Astrocyte of the hippocampus (primary cell): Measurements from ENCODE around the gene PLA2G6.
"Not testable (repeated sequence)": the region's sequence is repeated elsewhere in the genome, so short reads cannot be mapped to it uniquely, and the experiment has no call there.

Experiments
- DNase-seq: peaks from one replicate; pipeline ENCODE4 v3.0.0; 2011; ENCODE audit warnings: low read depth, low spot score

The PLA2G6 gene

GRCh38 chr22:38085501-38085900 is 96.1 kb downstream of the PLA2G6 start:
- no peak for DNase-seq

GRCh38 chr22:38085056-38085455 is 96.6 kb downstream of the PLA2G6 start:
- DNase-seq = no peak

- peak; percentile 36 for DNase-seq
Observed at GRCh38 chr22:38083931-38084631, 97.5 kb downstream of the PLA2G6 start, which contains the start of gene SLC16A8. Gene SLC16A8, minus strand, starts transcription at chr22:38084184. Its CDS starts 1,311 bp downstream, at chr22:38082873.

GRCh38 chr22:38082986-38083710 is 98.5 kb downstream of the PLA2G6 start:
- no peak for DNase-seq

GRCh38 chr22:38081941-38082828 is 99.4 kb downstream of the PLA2G6 start:
- no peak for DNase-seq

- DNase-seq = no peak
Observed at GRCh38 chr22:38081636-38081940, 100.0 kb downstream of the PLA2G6 start.

GRCh38 chr22:38080850-38081635 is 100.6 kb downstream of the PLA2G6 start:
- DNase-seq = peak; percentile 64

- no peak for DNase-seq
Observed at GRCh38 chr22:38080474-38080849, 101.2 kb downstream of the PLA2G6 start.

- DNase-seq = no peak
Observed at GRCh38 chr22:38079804-38080203, 101.8 kb downstream of the PLA2G6 start.

- DNase-seq = not testable (repeated sequence)
Observed at GRCh38 chr22:38079208-38079607, 102.4 kb downstream of the PLA2G6 start.

GRCh38 chr22:38078046-38078840 is 103.4 kb downstream of the PLA2G6 start:
- no peak for DNase-seq

- no peak for DNase-seq
Observed at GRCh38 chr22:38077595-38077994, 104.0 kb downstream of the PLA2G6 start.

GRCh38 chr22:38077096-38077495 is 104.5 kb downstream of the PLA2G6 start:
- no peak for DNase-seq

- no peak for DNase-seq
Observed at GRCh38 chr22:38075961-38076360, 105.7 kb downstream of the PLA2G6 start.

- no peak for DNase-seq
Observed at GRCh38 chr22:38075105-38075825, 106.4 kb downstream of the PLA2G6 start.

GRCh38 chr22:38074181-38075104 is 107.2 kb downstream of the PLA2G6 start:
- DNase-seq = peak; percentile 71

GRCh38 chr22:38073150-38074130 is 108.2 kb downstream of the PLA2G6 start:
- no peak for DNase-seq
